Putamen (tissue), 1 donor: ENCODE results near the gene LRBA.
"Not testable (repeated sequence)": the region's sequence is repeated elsewhere in the genome, so short reads cannot be mapped to it uniquely, and the experiment has no call there.

Experiments used
- DNase-seq: peaks from one replicate; pipeline ENCODE4 v3.0.0-alpha.2; 2016; ENCODE audit warnings: low spot score

LRBA gene

GRCh38 chr4:151021637-151022334 is 6.7 kb upstream of the LRBA start:
- DNase-seq = no peak

- peak; percentile 77 for DNase-seq
These were observed 619 bp upstream of the LRBA start for GRCh38 chr4:151015459-151016347.

- DNase-seq = peak; percentile 6
These were observed 1.1 kb downstream of the LRBA start for GRCh38 chr4:151013944-151014343.

GRCh38 chr4:151013491-151013890 is 1.6 kb downstream of the LRBA start:
- DNase-seq = no peak

GRCh38 chr4:151012820-151013219 is 2.3 kb downstream of the LRBA start:
- DNase-seq = no peak

GRCh38 chr4:151012376-151012775 is 2.7 kb downstream of the LRBA start:
- DNase-seq = no peak

GRCh38 chr4:151004222-151004621 is 10.9 kb downstream of the LRBA start:
- no peak for DNase-seq

GRCh38 chr4:151000747-151001429 is 14.2 kb downstream of the LRBA start:
- DNase-seq = no peak

GRCh38 chr4:150999086-150999485 is 16.0 kb downstream of the LRBA start:
- no peak for DNase-seq

- DNase-seq = no peak
These were observed 17.9 kb downstream of the LRBA start for GRCh38 chr4:150997141-150997540.

- no peak for DNase-seq
These were observed 20.4 kb downstream of the LRBA start for GRCh38 chr4:150994721-150995120.

GRCh38 chr4:150993577-150993976 is 21.5 kb downstream of the LRBA start:
- not testable (repeated sequence) for DNase-seq

- DNase-seq = no peak
These were observed 24.1 kb downstream of the LRBA start for GRCh38 chr4:150990993-150991392.

GRCh38 chr4:150990250-150990649 is 24.8 kb downstream of the LRBA start:
- no peak for DNase-seq

GRCh38 chr4:150988238-150988637 is 26.8 kb downstream of the LRBA start:
- DNase-seq = no peak

- DNase-seq = no peak
These were observed 27.9 kb downstream of the LRBA start for GRCh38 chr4:150987204-150987603.

GRCh38 chr4:150986085-150986484 is 29.0 kb downstream of the LRBA start:
- DNase-seq = no peak

GRCh38 chr4:150983851-150984250 is 31.2 kb downstream of the LRBA start:
- DNase-seq = no peak

GRCh38 chr4:150982557-150983233 is 32.4 kb downstream of the LRBA start:
- no peak for DNase-seq

GRCh38 chr4:150978738-150979575 is 36.1 kb downstream of the LRBA start:
- no peak for DNase-seq

GRCh38 chr4:150976478-150977118 is 38.5 kb downstream of the LRBA start:
- DNase-seq = no peak
